ENCODE measurements around the gene DUSP5. TPM values are rescaled to one million over a fixed set of nuclear protein-coding genes. Genes with fewer than 3 reads are reported as not detected.

Gene DUSP5
- total RNA-seq, 2 experiments from 2014 or later = 0.06 to 0.97 TPM

- no TSS peak for BruUV-seq (replicated peaks)
- H2AFZ ChIP-seq (ENCODE audit: low read length) = no peak overlapping the region
- H3K4me3 ChIP-seq (ENCODE audit: low read depth, low read length, poor library complexity, severe bottlenecking) = no peak overlapping the region
- TF ChIP-seq EZH2phosphoT487 (IDR thresholded peaks at IDR 0.05; ENCODE audit: borderline replicate concordance, low read depth, low read length) (no peak), CTCF (conservative IDR thresholded peaks at IDR 0.05; ENCODE audit: low read length) (no peak)
- ChIA-PET POLR2A (interaction anchor here (0.7 to 1.2 kb wide), 4 partner anchors 249 to 1612 kb away, joined by 3 to 5 read pairs (median 4); no protein-coding TSS in a partner anchor), CTCF (ENCODE audit: unreplicated experiment) (interaction anchor here (0.5 kb wide), 1 partner anchor 12 kb away, joined by 6 read pairs; no protein-coding TSS in a partner anchor)
- H3K9me3 ChIP-seq (ENCODE audit: low read length) = no peaks in the 10 kb centered on the region; the same call in 1 of the 2 replicates
- H3K4me2 ChIP-seq (ENCODE audit: low read length) = no peak overlapping the region
- H3K36me3 ChIP-seq (ENCODE audit: insufficient read depth, low read length) = no peaks in the 10 kb centered on the region
- no peaks in the 10 kb centered on the region for H3K9me2 ChIP-seq (ENCODE audit: insufficient read depth, low read length)
- DNase-seq (ENCODE audit: low spot score) = no peak
- H3K4me1 ChIP-seq (ENCODE audit: insufficient read depth, low read length, poor library complexity, severe bottlenecking) = peaks cover 4% of the 10 kb centered on the region
- intact Hi-C loops (cut with micrococcal nuclease; ENCODE audit: unreplicated experiment) = no loop called here
- H4K20me1 ChIP-seq (ENCODE audit: insufficient read depth, low read length) = no peaks in the 10 kb centered on the region
- no peak overlapping the region for H3K27ac ChIP-seq (ENCODE audit: low read depth, low read length, poor library complexity, severe bottlenecking)
- H3K79me2 ChIP-seq (ENCODE audit: insufficient read depth, low read depth, low read length) = no peaks in the 10 kb centered on the region
These were observed 62.3 kb downstream of the DUSP5 start for GRCh38 chr10:110560012-110560411.

Other genes with a start within 250 kb of the DUSP5 start
- 8.1 and 10.0 TPM in 2 replicates for gene SMNDC1, start 193.0 kb upstream of the DUSP5 start, total RNA-seq (2014; rRNA removed; shearing (Covaris generic))
- 51.7 and 52.4 TPM in 2 replicates for gene SMNDC1, start 193.0 kb upstream of the DUSP5 start, total RNA-seq (2022)
- 38.4 and 50.0 TPM in 2 replicates for gene SMC3, start 69.8 kb downstream of the DUSP5 start, total RNA-seq (2014; rRNA removed; shearing (Covaris generic))
- 73.4 and 83.6 TPM in 2 replicates for gene SMC3, start 69.8 kb downstream of the DUSP5 start, total RNA-seq (2022)
- 0.35 and 0.82 TPM in 2 replicates for gene RBM20, start 146.4 kb downstream of the DUSP5 start, total RNA-seq (2014; rRNA removed; shearing (Covaris generic))
- 1.0 and 1.4 TPM in 2 replicates for gene RBM20, start 146.4 kb downstream of the DUSP5 start, total RNA-seq (2022)

Data from OCI-LY7 (cell line).